HG03139 (cell line): ENCODE results near the gene EFCAB6.

Source experiments
- ATAC-seq: cut with Tn5 transposase; IDR thresholded peaks from one replicate; pipeline ENCODE4 v1.9.1; 2021; ENCODE audit not compliant: unreplicated experiment

EFCAB6 gene

GRCh38 chr22:43812149-43812842 is at the start of gene EFCAB6:
TSS of gene EFCAB6 (minus strand) at chr22:43812305. CDS start at chr22:43782318, 29,987 bp downstream.
- peak; percentile 83 for ATAC-seq

GRCh38 chr22:43861529-43861928 is 49.4 kb upstream of the EFCAB6 start:
- no peak for ATAC-seq

GRCh38 chr22:43860831-43861230 is 48.7 kb upstream of the EFCAB6 start:
- ATAC-seq = no peak

- ATAC-seq = no peak
Observed at GRCh38 chr22:43860126-43860525, 48.0 kb upstream of the EFCAB6 start.

- no peak for ATAC-seq
Observed at GRCh38 chr22:43859621-43860020, 47.5 kb upstream of the EFCAB6 start.

- no peak for ATAC-seq
Observed at GRCh38 chr22:43859176-43859575, 47.1 kb upstream of the EFCAB6 start.

GRCh38 chr22:43858156-43858895 is 46.2 kb upstream of the EFCAB6 start:
- ATAC-seq = no peak

GRCh38 chr22:43857367-43857766 is 45.3 kb upstream of the EFCAB6 start:
- no peak for ATAC-seq

GRCh38 chr22:43855431-43855830 is 43.3 kb upstream of the EFCAB6 start:
- no peak for ATAC-seq

- no peak for ATAC-seq
Observed at GRCh38 chr22:43854786-43855271, 42.7 kb upstream of the EFCAB6 start.

- no peak for ATAC-seq
Observed at GRCh38 chr22:43854121-43854785, 42.1 kb upstream of the EFCAB6 start.

GRCh38 chr22:43853328-43853931 is 41.3 kb upstream of the EFCAB6 start:
- ATAC-seq = no peak

GRCh38 chr22:43852573-43853327 is 40.6 kb upstream of the EFCAB6 start:
- no peak for ATAC-seq

GRCh38 chr22:43851979-43852307 is 39.8 kb upstream of the EFCAB6 start:
- no peak for ATAC-seq

- no peak for ATAC-seq
Observed at GRCh38 chr22:43851058-43851978, 39.2 kb upstream of the EFCAB6 start.

GRCh38 chr22:43850529-43850928 is 38.4 kb upstream of the EFCAB6 start:
- ATAC-seq = no peak

- no peak for ATAC-seq
Observed at GRCh38 chr22:43849731-43850130, 37.6 kb upstream of the EFCAB6 start.

- no peak for ATAC-seq
Observed at GRCh38 chr22:43848366-43849171, 36.5 kb upstream of the EFCAB6 start.
